CD14-positive monocyte (primary cell): ENCODE results near the gene GNAI1. TPM values are rescaled to one million over a fixed set of nuclear protein-coding genes. Genes with fewer than 3 reads are reported as not detected.

Experiments
- DNase-seq, 3 donors: peaks; one replicate each; pipeline ENCODE4 v3.0.0-alpha.2; 2011 to 2022
- H2AFZ ChIP-seq: 2 replicates; pipeline ENCODE4 v1.6.0; 2012; ENCODE audit warnings: mild to moderate bottlenecking, low read depth, low read length, inconsistent platforms; ENCODE audit not compliant: insufficient read depth, poor library complexity, severe bottlenecking
- H3K27ac ChIP-seq, 2 donors: 1 replicate in 1 of 2; 2 replicates in 1 of 2; pipeline ENCODE4 v1.5.1; 2012 to 2013; ENCODE audit warnings: low read length in 2 of 2, control low read depth in 1 of 2, inconsistent platforms in 1 of 2, low read depth in 1 of 2, mild to moderate bottlenecking in 1 of 2
- H3K27me3 ChIP-seq, 2 donors: one replicate each; pipeline versions ENCODE4 v1.6.0 to v1.6.1; 2011 to 2013; ENCODE audit warnings: low read length in 2 of 2; ENCODE audit not compliant: control insufficient read depth in 2 of 2, insufficient read depth in 2 of 2
- H3K36me3 ChIP-seq, 2 donors: replicated peaks in 1 of 2; 1 replicate in 1 of 2; 2 replicates in 1 of 2; pipeline versions ENCODE4 v1.5.1 to v1.6.1; 2012 to 2013; ENCODE audit warnings: low read length in 2 of 2, control low read depth in 1 of 2, inconsistent platforms in 1 of 2, mild to moderate bottlenecking in 1 of 2; ENCODE audit not compliant: insufficient read depth in 2 of 2, control insufficient read depth in 1 of 2
- H3K4me1 ChIP-seq, 2 donors: 1 replicate in 1 of 2; 2 replicates in 1 of 2; pipeline versions ENCODE4 v1.5.1 to v1.6.1; 2012 to 2013; ENCODE audit warnings: low read length in 2 of 2, control low read depth in 1 of 2, inconsistent platforms in 1 of 2, mild to moderate bottlenecking in 1 of 2, moderate library complexity in 1 of 2; ENCODE audit not compliant: insufficient read depth in 2 of 2, control insufficient read depth in 1 of 2
- H3K4me2 ChIP-seq: replicated peaks from 2 replicates; pipeline ENCODE3; 2012; ENCODE audit warnings: low read length, moderate library complexity, mild to moderate bottlenecking; ENCODE audit not compliant: poor library complexity, severe bottlenecking; ENCODE audit errors: extremely low read depth
- H3K4me3 ChIP-seq, 3 experiments: fragments of 200-600 bp in 1 of 3; sonication (generic) in 1 of 3; replicated peaks in 1 of 3; 1 replicate in 2 of 3; 2 replicates in 1 of 3; pipeline ENCODE4 v1.5.1; 2011 to 2013; ENCODE audit warnings: low read length in 3 of 3, mild to moderate bottlenecking in 3 of 3, control low read depth in 2 of 3, low read depth in 2 of 3, inconsistent platforms in 1 of 3, moderate library complexity in 1 of 3
- H3K79me2 ChIP-seq: 2 replicates; pipeline ENCODE4 v1.6.0; 2012; ENCODE audit warnings: mild to moderate bottlenecking, control low read depth, inconsistent platforms, low read length, moderate library complexity; ENCODE audit not compliant: insufficient read depth
- H3K9ac ChIP-seq: 2 replicates; pipeline ENCODE4 v1.6.0; 2017; ENCODE audit warnings: low read length, mild to moderate bottlenecking; ENCODE audit not compliant: insufficient read depth, poor library complexity, severe bottlenecking
- H3K9me3 ChIP-seq, 2 donors: replicated peaks in 1 of 2; 1 replicate in 1 of 2; 2 replicates in 1 of 2; pipeline versions ENCODE4 v1.5.1 to v1.6.1; 2012 to 2013; ENCODE audit warnings: low read length in 2 of 2, control low read depth in 1 of 2; ENCODE audit not compliant: control insufficient read depth in 1 of 2, insufficient read depth in 1 of 2
- H4K20me1 ChIP-seq: 2 replicates; pipeline ENCODE4 v1.6.0; 2012; ENCODE audit warnings: mild to moderate bottlenecking, low read length, control low read depth, moderate library complexity; ENCODE audit not compliant: insufficient read depth
- H3K27ac Mint-ChIP-seq, 7 donors: one replicate each; pipeline ENCODE4 v1.8.0; 2020; ENCODE audit warnings: mild to moderate bottlenecking in 7 of 7, mixed read lengths in 7 of 7, moderate library complexity in 6 of 7, inconsistent platforms in 2 of 7
- H3K27me3 Mint-ChIP-seq, 3 donors: one replicate each; pipeline ENCODE4 v1.8.0; 2021 to 2022; ENCODE audit warnings: low read depth in 3 of 3, mild to moderate bottlenecking in 3 of 3, mixed read lengths in 3 of 3, moderate library complexity in 3 of 3, inconsistent platforms in 1 of 3
- H3K36me3 Mint-ChIP-seq, 2 donors: one replicate each; pipeline ENCODE4 v1.8.0; 2020; ENCODE audit warnings: mixed read lengths in 2 of 2, inconsistent platforms in 1 of 2, mild to moderate bottlenecking in 1 of 2
- H3K4me1 Mint-ChIP-seq: one replicate; pipeline ENCODE4 v1.8.0; 2020; ENCODE audit warnings: mild to moderate bottlenecking, mixed read lengths
- H3K4me3 Mint-ChIP-seq, 2 donors: one replicate each; pipeline ENCODE4 v1.8.0; 2020; ENCODE audit warnings: mild to moderate bottlenecking in 2 of 2, mixed read lengths in 2 of 2, moderate library complexity in 1 of 2
- H3K9me3 Mint-ChIP-seq, 7 donors: one replicate each; pipeline ENCODE4 v1.8.0; 2020 to 2022; ENCODE audit warnings: mixed read lengths in 7 of 7, mild to moderate bottlenecking in 6 of 7, moderate library complexity in 6 of 7, inconsistent platforms in 2 of 7
- WGBS: methylation state at CpG from one replicate; pipeline ENCODE4 v1.1.5; 2013; ENCODE audit warnings: missing lambda C conversion rate; ENCODE audit not compliant: insufficient coverage; 5-methylcytosine and 5-hydroxymethylcytosine counted together
- intact Hi-C, 2 donors: fragments of 100-400 bp; cut with micrococcal nuclease; formaldehyde crosslinking; loops; one replicate each; pipeline versions ENCODE4 v1.15.0 to v1.15.1; 2023
- polyA plus RNA-seq, 3 donors: library from polyadenylated mRNA; depleted of rRNA in 1 of 3; unstranded in 2 of 3; stranded (reverse) in 1 of 3; fragments of 300-500 nt in 2 of 3; fragments of >200 nt in 1 of 3; fragmentation: Illumina TruSeq in 2 of 3; gene quantifications; 1 replicate in 2 of 3; 2 replicates in 1 of 3; pipeline ENCODE4 v1.2.3, GENCODE V29; 2012 to 2021
- TF ChIP-seq, protein P1 (sequence below): fragments of 200-600 bp; IDR thresholded peaks from one replicate; pipeline ENCODE4 v1.8.0; 2022; ENCODE audit warnings: antibody characterized with exemption, mild to moderate bottlenecking

GNAI1 gene
- polyA plus RNA-seq, 3 donors = 0.72 to 1.0 (median 0.79) TPM

DNA sequence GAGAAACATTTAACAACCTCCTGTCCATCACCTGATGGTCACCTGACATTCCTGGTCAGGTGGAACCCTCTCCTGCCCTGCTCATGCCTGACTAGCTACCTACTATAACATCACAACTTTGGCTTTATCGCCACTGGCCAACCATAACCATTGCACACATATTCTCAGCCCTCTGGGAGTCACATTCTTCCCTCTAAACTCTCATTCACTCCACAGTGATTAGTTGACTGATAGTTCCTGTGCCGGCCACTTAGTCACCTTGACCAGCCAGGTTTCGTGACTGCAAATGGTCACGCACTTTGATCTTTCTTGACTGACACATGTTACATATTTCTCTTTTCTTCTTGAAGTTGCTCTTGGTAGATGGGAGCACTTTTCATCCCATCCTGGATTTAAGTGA is 50.1 kb downstream of the GNAI1 start:
- H3K9me3 Mint-ChIP-seq = peaks cover 3 to 10% (median 6%) of the 10 kb centered on the region in 7 donors
- Histone ChIP-seq H3K36me3 (no peaks in the 10 kb centered on the region), H3K27me3 (no peaks in the 10 kb centered on the region), H3K27ac (no peak overlapping the region), H4K20me1 (no peaks in the 10 kb centered on the region), H3K9ac (no peak overlapping the region), H3K4me1 (no peaks in the 10 kb centered on the region), H2AFZ (no peak overlapping the region), H3K9me3 (peaks cover 0 to 6% of the 10 kb centered on the region in 2 donors), H3K4me2 (no peak overlapping the region), H3K4me3 (no peak overlapping the region), H3K79me2 (no peaks in the 10 kb centered on the region)
- H3K27ac Mint-ChIP-seq = no peak overlapping the region
- H3K4me3 Mint-ChIP-seq = no peak overlapping the region
- no peaks in the 10 kb centered on the region for H3K4me1 Mint-ChIP-seq
- no peaks in the 10 kb centered on the region for H3K36me3 Mint-ChIP-seq
- no peaks in the 10 kb centered on the region for H3K27me3 Mint-ChIP-seq
- TF ChIP-seq, protein P1, sequence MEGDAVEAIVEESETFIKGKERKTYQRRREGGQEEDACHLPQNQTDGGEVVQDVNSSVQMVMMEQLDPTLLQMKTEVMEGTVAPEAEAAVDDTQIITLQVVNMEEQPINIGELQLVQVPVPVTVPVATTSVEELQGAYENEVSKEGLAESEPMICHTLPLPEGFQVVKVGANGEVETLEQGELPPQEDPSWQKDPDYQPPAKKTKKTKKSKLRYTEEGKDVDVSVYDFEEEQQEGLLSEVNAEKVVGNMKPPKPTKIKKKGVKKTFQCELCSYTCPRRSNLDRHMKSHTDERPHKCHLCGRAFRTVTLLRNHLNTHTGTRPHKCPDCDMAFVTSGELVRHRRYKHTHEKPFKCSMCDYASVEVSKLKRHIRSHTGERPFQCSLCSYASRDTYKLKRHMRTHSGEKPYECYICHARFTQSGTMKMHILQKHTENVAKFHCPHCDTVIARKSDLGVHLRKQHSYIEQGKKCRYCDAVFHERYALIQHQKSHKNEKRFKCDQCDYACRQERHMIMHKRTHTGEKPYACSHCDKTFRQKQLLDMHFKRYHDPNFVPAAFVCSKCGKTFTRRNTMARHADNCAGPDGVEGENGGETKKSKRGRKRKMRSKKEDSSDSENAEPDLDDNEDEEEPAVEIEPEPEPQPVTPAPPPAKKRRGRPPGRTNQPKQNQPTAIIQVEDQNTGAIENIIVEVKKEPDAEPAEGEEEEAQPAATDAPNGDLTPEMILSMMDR = no peak
- intact Hi-C loops = no loop called here
- 100% methylated on average over 1 of the region's 4 CpGs for WGBS
- DNase-seq = no peak

DNA sequence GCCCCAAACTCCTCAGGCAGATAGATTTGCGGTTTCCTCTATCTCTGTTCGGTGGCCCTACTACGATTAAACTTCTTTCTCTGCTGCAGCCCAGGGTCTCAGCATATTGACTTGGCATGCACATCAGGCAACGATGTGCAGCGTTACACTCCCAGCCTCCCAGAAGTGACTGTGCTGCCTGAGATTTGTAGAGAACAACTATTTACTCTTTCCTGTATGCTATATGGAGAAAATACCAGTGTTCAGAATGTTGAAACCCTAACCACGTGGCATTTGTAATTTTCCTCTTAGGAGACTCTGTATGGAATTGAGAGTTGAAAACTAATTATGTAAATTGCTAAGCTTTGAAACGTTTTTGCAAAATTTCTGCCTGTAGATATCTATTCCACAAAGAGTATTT is 50.9 kb downstream of the GNAI1 start:
- H3K36me3 ChIP-seq = no peaks in the 10 kb centered on the region
- 88% methylated on average over 3 of the region's 7 CpGs for WGBS
- no peak overlapping the region for H2AFZ ChIP-seq
- no peak overlapping the region for H3K4me3 Mint-ChIP-seq
- peaks cover 0 to 6% of the 10 kb centered on the region in 2 donors for H3K9me3 ChIP-seq
- intact Hi-C loops = no loop called here
- H3K4me3 ChIP-seq = no peak overlapping the region
- H3K79me2 ChIP-seq = no peaks in the 10 kb centered on the region
- TF ChIP-seq, protein P1 = no peak
- no peak overlapping the region for H3K27ac Mint-ChIP-seq
- no peaks in the 10 kb centered on the region for H3K36me3 Mint-ChIP-seq
- H3K27me3 ChIP-seq = no peaks in the 10 kb centered on the region
- H3K9me3 Mint-ChIP-seq = peaks cover 3 to 10% (median 6%) of the 10 kb centered on the region in 7 donors
- no peak overlapping the region for H3K27ac ChIP-seq
- no peaks in the 10 kb centered on the region for H3K4me1 ChIP-seq
- no peak for DNase-seq
- no peaks in the 10 kb centered on the region for H3K27me3 Mint-ChIP-seq
- H4K20me1 ChIP-seq = no peaks in the 10 kb centered on the region
- no peak overlapping the region for H3K4me2 ChIP-seq
- no peak overlapping the region for H3K9ac ChIP-seq
- no peaks in the 10 kb centered on the region for H3K4me1 Mint-ChIP-seq
